ENCODE results near the gene MCEE. TPM values are rescaled to one million over a fixed set of nuclear protein-coding genes. Genes with fewer than 3 reads are reported as not detected.

Gene MCEE
- total RNA-seq, 6 donors from 2014 or later: 6.8 to 37.7 (median 18.6) TPM

DNA sequence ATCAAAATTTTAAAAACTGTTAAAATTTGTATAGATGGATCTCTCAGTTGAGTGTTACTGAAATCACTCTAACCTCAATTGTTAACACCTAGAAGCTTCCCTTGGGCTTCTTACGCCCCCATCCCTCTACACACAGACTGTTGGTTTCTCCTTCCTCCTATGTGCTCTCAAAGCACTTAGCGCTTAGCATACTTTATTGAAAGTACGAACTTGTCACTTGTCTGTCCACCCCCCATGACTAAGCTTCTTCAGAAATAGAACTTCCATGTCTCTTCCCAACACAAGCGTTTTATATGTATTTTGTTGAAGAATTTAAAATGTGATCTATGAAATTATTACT is 846 bp upstream of the MCEE start:
- Histone ChIP-seq H3K4me1 (peaks cover 25 to 40% (median 31%) of the 10 kb centered on the region in 4 donors), H3K9me3 (no peaks in the 10 kb centered on the region), H3K27me3 (no peaks in the 10 kb centered on the region), H3K27ac (peak overlapping the region; percentile 88 to 97 (median 90)), H3K4me3 (peak overlapping the region; percentile 71 to 97 (median 86)), H3K36me3 (peaks cover 10 to 28% (median 13%) of the 10 kb centered on the region in 4 donors)
- WGBS, 2 donors: 1% methylated on average over 4 of the region's 4 CpGs
- ATAC-seq (ENCODE audit: low FRiP score in 2 of 2) (no peak), DNase-seq (no peak)
- TF ChIP-seq EP300 (IDR thresholded peaks at IDR 0.05) (no peak), POLR2AphosphoS5 (IDR thresholded peaks at IDR 0.05) (no peak)
- TF ChIP-seq, protein P1, sequence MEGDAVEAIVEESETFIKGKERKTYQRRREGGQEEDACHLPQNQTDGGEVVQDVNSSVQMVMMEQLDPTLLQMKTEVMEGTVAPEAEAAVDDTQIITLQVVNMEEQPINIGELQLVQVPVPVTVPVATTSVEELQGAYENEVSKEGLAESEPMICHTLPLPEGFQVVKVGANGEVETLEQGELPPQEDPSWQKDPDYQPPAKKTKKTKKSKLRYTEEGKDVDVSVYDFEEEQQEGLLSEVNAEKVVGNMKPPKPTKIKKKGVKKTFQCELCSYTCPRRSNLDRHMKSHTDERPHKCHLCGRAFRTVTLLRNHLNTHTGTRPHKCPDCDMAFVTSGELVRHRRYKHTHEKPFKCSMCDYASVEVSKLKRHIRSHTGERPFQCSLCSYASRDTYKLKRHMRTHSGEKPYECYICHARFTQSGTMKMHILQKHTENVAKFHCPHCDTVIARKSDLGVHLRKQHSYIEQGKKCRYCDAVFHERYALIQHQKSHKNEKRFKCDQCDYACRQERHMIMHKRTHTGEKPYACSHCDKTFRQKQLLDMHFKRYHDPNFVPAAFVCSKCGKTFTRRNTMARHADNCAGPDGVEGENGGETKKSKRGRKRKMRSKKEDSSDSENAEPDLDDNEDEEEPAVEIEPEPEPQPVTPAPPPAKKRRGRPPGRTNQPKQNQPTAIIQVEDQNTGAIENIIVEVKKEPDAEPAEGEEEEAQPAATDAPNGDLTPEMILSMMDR (IDR thresholded peaks at IDR 0.05): no peak

DNA sequence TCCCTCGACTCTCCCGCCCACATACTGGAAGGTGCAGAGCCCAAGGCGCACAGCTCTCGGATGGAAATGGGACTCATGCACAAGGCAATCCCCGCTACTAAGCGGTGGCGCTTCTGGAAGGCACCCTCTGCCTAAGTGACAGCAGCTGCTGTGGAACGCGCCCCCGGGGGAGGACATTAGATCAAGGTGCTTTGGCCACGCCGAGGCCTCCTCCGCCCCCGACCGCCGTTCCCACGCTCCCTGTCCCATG is 202 bp downstream of the MCEE start:
- Histone ChIP-seq H3K4me1 (peaks cover 25 to 40% (median 31%) of the 10 kb centered on the region in 4 donors), H3K27ac (peak overlapping the region; percentile 88 to 97 (median 90)), H3K36me3 (peaks cover 3 to 18% (median 5%) of the 10 kb centered on the region in 4 donors), H3K9me3 (no peaks in the 10 kb centered on the region), H3K27me3 (no peaks in the 10 kb centered on the region), H3K4me3 (peak overlapping the region; percentile 71 to 97 (median 86))
- TF ChIP-seq EP300 (IDR thresholded peaks at IDR 0.05) (no peak), POLR2AphosphoS5 (IDR thresholded peaks at IDR 0.05) (peak in 1 of 2 donors; percentile 57), POLR2A (IDR thresholded peaks at IDR 0.05) (peak in 2 of 4 donors; percentile 26 to 54)
- TF ChIP-seq, protein P1 (IDR thresholded peaks at IDR 0.05): no peak
- DNase-seq (no peak), ATAC-seq (ENCODE audit: low FRiP score in 2 of 2) (peak; percentile 84 to 85)
- 0 to 2% methylated on average over 10 of the region's 17 CpGs for WGBS, 2 donors

DNA sequence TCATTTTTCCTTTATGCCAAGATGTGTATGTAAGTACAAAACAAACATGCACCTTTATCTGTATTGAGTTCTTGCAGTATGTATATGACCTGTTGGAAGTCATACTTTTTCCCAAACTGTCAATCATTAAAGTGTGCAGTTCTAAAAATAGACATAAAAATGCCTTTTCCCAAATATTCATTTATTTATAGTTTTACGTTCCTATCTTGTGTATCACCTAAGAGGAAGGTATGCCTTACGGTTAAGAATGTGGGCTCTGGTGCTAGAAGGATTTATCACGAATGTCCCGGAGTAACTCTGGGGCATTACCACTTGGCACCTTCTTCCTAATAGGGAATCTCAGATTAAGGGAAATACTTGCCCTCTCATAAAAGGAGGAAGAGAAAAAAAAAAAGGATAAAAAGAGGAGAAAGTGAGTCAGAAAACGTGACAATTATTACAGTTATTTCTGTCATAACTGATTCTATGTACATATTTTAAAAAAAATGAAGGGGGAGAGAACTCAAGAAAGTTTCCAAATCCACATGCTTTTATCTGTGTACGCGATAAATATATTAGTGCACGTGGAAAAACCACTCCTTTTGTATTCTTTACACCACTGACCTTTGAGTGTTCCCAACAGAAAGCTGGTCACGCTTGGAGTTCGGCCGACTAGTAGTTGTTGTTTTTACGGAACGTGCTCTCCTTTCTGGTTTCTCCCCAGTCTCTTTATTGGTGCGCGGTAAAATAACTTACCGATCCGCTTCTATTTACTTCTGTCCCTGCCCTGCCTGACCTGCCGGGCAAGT is 721 bp downstream of the MCEE start:
- 1% methylated on average over 18 of the region's 18 CpGs for WGBS, 2 donors
- Histone ChIP-seq H3K9me3 (no peaks in the 10 kb centered on the region), H3K27ac (peak overlapping the region; percentile 88 to 97 (median 90)), H3K27me3 (no peaks in the 10 kb centered on the region), H3K4me3 (peak overlapping the region; percentile 71 to 97 (median 86)), H3K4me1 (peaks cover 25 to 40% (median 31%) of the 10 kb centered on the region in 4 donors), H3K36me3 (peaks cover 0 to 13% (median 1%) of the 10 kb centered on the region in 4 donors)
- TF ChIP-seq POLR2A (IDR thresholded peaks at IDR 0.05) (no peak), EP300 (IDR thresholded peaks at IDR 0.05) (no peak), POLR2AphosphoS5 (IDR thresholded peaks at IDR 0.05) (no peak)
- TF ChIP-seq, protein P1 (IDR thresholded peaks at IDR 0.05): no peak
- ATAC-seq (ENCODE audit: low FRiP score in 2 of 2): no peak
- DNase-seq: no peak

DNA sequence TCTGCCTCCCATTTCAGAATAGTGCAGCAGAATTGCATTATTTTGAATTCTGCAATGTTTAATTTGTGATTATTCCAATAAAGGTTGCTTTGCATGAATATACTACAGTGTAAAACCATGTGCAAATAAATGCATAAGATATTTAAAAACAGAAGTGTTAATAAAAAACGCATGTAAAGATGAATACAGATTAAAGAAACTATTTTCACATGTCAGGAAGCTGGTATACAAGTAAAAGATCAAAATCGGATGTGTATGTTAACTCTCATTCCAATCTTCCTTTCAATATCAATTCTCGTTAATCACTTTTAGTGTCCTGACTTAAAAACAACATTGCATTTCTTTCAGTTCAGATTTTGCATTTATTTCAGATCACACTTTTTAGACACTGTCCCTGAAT is 3.1 kb downstream of the MCEE start:
- H3K4me3 ChIP-seq: no peak overlapping the region
- no peaks in the 10 kb centered on the region for H3K9me3 ChIP-seq
- DNase-seq: no peak
- H3K4me1 ChIP-seq: peaks cover 22 to 28% (median 25%) of the 10 kb centered on the region in 4 donors
- WGBS, 2 donors: 82 to 87% methylated on average over 3 of the region's 3 CpGs
- peaks cover 0 to 16% (median 1%) of the 10 kb centered on the region in 4 donors for H3K36me3 ChIP-seq
- H3K27ac ChIP-seq: no peak overlapping the region
- no peak for ATAC-seq (ENCODE audit: low FRiP score in 2 of 2)
- H3K27me3 ChIP-seq: no peaks in the 10 kb centered on the region
- TF ChIP-seq POLR2A (IDR thresholded peaks at IDR 0.05): no peak
- TF ChIP-seq, protein P1 (IDR thresholded peaks at IDR 0.05): no peak
- no peak for TF ChIP-seq EP300 (IDR thresholded peaks at IDR 0.05)
- no peak for TF ChIP-seq POLR2AphosphoS5 (IDR thresholded peaks at IDR 0.05)
